Brain microvascular endothelial cell (primary cell): ENCODE measurements around the gene PKNOX2.
"Not testable (repeated sequence)": the region's sequence is repeated elsewhere in the genome, so short reads cannot be mapped to it uniquely, and the experiment has no call there.

ENCODE experiments used
- DNase-seq: peaks from one replicate; pipeline ENCODE4 v3.0.0-alpha.2; 2020
- H3K27ac ChIP-seq: fragments of 250-450 bp; sonication (Bioruptor Pico); 2 replicates; pipeline ENCODE4 v1.5.1; 2020; ENCODE audit warnings: mild to moderate bottlenecking, moderate library complexity
- H3K27me3 ChIP-seq: fragments of 250-450 bp; sonication (Bioruptor Pico); replicated peaks from 2 replicates; pipeline ENCODE4 v1.5.1; 2020; ENCODE audit warnings: mild to moderate bottlenecking
- H3K36me3 ChIP-seq: fragments of 250-450 bp; sonication (Bioruptor Pico); replicated peaks from 2 replicates; pipeline ENCODE4 v1.5.1; 2020; ENCODE audit warnings: mild to moderate bottlenecking
- H3K4me3 ChIP-seq: 2 replicates; pipeline ENCODE4 v1.5.1; 2011; ENCODE audit warnings: low read depth, mild to moderate bottlenecking, control low read depth, low read length, moderate library complexity
- CTCF ChIP-seq: IDR thresholded peaks from 2 replicates; pipeline ENCODE4 v1.5.1; 2011; ENCODE audit warnings: low read depth, mild to moderate bottlenecking, moderate library complexity, low read length, control low read depth, inconsistent platforms; ENCODE audit errors: missing control alignments
- in situ Hi-C: cut with HindIII; loops from 2 replicates; pipeline ENCODE4 v1.10.0; 2017; ENCODE audit warnings: low sequenced_read_pairs, low pct_ligation_motif_present

The PKNOX2 gene

GRCh38 chr11:125214601-125215565 is 50.3 kb downstream of the PKNOX2 start:
- H3K27ac ChIP-seq: no peak overlapping the region
- in situ Hi-C loops: no loop called here
- no peak overlapping the region for H3K4me3 ChIP-seq
- TF ChIP-seq CTCF: no peak
- H3K36me3 ChIP-seq: no peaks in the 10 kb centered on the region
- no peak for DNase-seq
- H3K27me3 ChIP-seq: no peaks in the 10 kb centered on the region

- Histone ChIP-seq H3K36me3 (no peaks in the 10 kb centered on the region), H3K27ac (no peak overlapping the region), H3K4me3 (no peak overlapping the region), H3K27me3 (no peaks in the 10 kb centered on the region)
- in situ Hi-C loops: no loop called here
- DNase-seq: no peak
- TF ChIP-seq CTCF: no peak
Observed at GRCh38 chr11:125215976-125216375, 51.4 kb downstream of the PKNOX2 start.

- Histone ChIP-seq H3K4me3 (no peak overlapping the region), H3K27ac (no peak overlapping the region), H3K27me3 (no peaks in the 10 kb centered on the region), H3K36me3 (no peaks in the 10 kb centered on the region)
- in situ Hi-C loops: no loop called here
- TF ChIP-seq CTCF: no peak
- DNase-seq: no peak
Observed at GRCh38 chr11:125218336-125218735, 53.8 kb downstream of the PKNOX2 start.

- no peaks in the 10 kb centered on the region for H3K27me3 ChIP-seq
Observed at GRCh38 chr11:125221461-125221860, 56.9 kb downstream of the PKNOX2 start.

GRCh38 chr11:125222494-125222893 is 57.9 kb downstream of the PKNOX2 start:
- in situ Hi-C loops: no loop called here
- no peak for DNase-seq
- Histone ChIP-seq H3K27ac (no peak overlapping the region), H3K27me3 (no peaks in the 10 kb centered on the region), H3K4me3 (no peak overlapping the region), H3K36me3 (no peaks in the 10 kb centered on the region)
- TF ChIP-seq CTCF: no peak

More at GRCh38 chr11:125221461-125221860, 56.9 kb downstream of the PKNOX2 start:
- no peak overlapping the region for H3K4me3 ChIP-seq
- in situ Hi-C loops: no loop called here
- H3K36me3 ChIP-seq: no peaks in the 10 kb centered on the region
- DNase-seq: no peak
- no peak for TF ChIP-seq CTCF
- H3K27ac ChIP-seq: no peak overlapping the region

GRCh38 chr11:125223161-125223560 is 58.6 kb downstream of the PKNOX2 start:
- DNase-seq, in situ Hi-C loops, H3K27ac ChIP-seq, H3K4me3 ChIP-seq, H3K36me3 ChIP-seq, H3K27me3 ChIP-seq: not testable (repeated sequence)
